GM18505 (cell line): ENCODE measurements around the gene GID8.
"Not testable (repeated sequence)": the region's sequence is repeated elsewhere in the genome, so short reads cannot be mapped to it uniquely, and the experiment has no call there.

ENCODE experiments used
- ATAC-seq: cut with Tn5 transposase; IDR thresholded peaks from one replicate; pipeline ENCODE4 v1.9.1; 2021; ENCODE audit not compliant: unreplicated experiment
- POLR2A ChIP-seq: IDR thresholded peaks from 4 replicates; pipeline ENCODE4 v1.6.1; 2011; ENCODE audit warnings: borderline replicate concordance; ENCODE audit not compliant: insufficient read depth, insufficient read length; ENCODE audit errors: extremely low read depth

Gene GID8

DNA sequence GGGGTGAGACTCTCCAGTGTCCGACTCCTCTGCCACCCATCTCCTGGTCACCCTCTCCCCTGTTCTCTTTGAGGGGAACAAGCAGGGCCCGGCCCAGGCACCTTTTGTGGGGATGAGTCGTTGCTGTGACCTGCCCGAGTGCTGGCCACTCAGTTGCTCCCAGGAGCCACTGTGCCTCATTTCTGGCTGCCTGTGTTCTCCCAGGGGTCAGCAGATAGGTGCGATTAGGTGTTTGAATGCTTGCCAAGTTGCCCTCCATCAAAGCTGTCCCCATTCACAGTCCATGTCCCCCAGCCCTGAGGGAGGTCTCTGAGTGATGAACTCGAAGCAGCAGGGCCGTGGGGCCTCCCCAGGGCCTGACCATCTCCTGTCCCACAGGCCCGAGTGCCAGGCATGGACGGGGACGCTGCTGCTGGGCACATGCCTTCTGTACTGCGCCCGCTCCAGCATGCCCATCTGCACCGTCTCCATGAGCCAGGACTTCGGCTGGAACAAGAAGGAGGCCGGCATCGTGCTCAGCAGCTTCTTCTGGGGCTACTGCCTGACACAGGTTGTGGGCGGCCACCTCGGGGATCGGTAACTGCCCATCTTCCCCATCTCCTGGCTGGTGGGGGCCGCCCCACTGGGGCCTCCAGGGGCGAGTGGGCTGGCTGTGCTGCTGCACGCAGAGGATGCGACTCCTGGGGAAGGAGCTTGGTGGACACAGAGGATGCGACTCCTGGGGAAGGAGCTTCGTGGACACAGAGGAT lies 18.6 kb downstream of the GID8 start:
- ATAC-seq = no peak
- no peak for TF ChIP-seq POLR2A

DNA sequence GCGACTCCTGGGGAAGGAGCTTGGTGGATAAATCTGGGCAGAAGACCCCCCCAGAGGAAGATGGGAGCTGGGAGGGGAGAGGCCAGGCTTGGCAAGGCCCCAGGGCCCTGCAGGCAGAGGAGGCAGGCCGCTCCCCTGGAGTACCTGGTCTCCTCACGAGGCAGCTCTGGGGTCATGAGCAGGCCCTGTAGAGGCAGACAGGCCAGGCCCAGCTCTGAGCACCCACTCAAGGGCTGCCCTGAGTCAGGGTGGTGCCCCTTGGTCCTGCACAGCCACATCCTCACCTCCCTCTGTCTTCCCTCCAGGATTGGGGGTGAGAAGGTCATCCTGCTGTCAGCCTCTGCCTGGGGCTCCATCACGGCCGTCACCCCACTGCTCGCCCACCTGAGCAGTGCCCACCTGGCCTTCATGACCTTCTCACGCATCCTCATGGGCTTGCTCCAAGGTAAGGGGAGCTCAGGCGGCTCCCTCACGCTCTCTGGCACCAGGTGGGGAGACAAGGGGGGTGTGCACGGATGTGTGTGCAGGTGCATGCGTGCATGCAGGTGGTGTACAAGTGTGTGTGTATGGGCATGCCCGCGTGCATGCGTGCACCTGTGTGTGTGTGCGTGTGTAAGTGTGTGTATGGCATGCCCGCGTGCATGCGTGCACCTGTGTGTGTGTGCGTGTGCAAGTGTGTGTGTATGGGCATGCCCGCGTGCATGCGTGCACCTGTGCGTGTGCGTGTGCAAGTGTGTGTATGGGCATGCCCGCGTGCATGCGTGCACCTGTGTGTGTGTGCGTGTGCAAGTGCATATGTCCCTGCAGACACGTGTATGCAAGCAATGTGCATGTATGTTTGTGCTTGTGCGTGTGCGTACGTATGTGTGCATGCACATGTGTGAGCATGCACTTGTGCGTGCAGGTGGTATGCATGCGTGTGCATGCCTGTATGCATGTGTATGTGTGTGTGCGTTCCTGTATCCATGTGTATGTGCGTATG lies 19.5 kb downstream of the GID8 start:
- no peak for ATAC-seq

DNA sequence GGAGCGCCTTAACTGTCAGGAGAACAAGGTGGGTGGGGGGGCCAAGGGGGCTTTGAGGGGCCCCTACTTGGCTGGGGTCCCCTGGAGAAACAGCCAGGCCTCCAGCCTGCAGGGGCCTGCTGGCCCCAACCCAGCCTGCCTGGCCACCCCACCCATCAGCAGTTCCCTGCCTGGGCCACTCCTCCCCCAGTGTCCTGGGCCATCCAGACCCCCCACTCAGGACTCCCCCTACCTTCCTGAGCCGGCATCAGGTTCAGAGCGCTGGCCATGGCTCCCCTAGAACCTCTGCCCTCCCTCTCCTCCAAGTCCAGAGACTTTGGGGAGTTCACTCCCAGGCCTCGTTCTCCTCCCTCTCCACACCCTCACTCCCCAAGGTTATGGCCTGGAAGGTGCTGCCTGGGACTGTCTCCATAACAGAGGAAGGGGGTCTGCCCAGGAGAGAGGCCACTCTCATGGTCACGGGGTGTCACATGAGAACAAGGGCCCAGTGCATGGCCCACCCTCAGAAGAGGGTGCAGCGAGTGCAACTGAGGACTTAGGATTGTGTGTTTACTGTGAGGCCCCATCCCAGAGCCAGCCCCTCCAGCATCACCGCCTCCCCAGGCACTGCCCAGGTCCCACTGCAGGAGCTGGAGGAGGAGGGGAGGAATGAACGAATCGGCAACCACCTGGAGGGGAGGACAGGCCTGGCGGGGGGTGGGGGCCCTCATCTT lies 20.6 kb downstream of the GID8 start:
- TF ChIP-seq POLR2A = no peak
- no peak for ATAC-seq

More for the DNA sequence above, 19.5 kb downstream of the GID8 start:
- TF ChIP-seq POLR2A = no peak

DNA sequence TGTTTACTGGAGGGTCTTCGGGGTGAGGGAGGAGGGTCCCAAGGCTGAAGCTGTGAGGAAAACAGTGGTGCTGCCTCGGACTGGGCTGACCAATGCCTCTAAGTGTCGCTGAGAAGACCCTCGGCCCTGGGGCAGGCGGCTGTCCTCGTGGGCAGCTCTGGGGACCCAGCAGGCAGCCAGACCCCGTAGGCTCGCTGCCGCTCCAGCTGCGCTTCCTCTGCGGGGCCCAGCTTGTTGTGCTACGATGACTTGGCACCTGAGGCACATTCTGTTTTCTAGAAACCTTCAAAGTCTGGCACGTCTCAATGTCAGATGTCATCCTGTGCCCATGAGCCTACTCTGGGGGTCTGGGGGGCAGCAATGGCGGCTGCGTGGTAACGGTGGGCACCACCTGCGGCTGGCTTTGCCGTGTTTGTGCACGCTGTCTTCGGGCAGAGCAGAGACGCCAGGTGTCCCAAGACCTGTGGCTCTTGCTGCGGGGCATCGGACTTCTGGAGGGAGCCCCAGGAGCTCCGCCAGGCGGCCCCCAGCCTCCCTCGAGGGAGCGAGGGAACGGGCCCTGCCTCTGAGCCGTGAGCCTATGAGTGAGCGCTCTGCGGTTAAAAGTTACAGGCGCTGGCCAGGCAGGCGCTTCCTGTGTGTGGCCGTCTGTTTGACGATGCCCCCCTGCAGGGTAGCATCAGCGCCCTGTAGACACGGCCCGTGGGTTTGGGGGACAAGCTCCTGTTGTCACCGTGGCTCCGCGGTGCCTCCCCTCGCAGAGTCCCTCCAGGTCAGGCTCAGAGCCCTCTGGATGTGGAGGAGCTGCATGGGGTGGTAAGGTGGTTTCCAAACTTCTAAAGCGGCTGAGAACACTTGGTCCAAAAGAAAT lies 21.4 kb downstream of the GID8 start:
- ATAC-seq = no peak
- no peak for TF ChIP-seq POLR2A

DNA sequence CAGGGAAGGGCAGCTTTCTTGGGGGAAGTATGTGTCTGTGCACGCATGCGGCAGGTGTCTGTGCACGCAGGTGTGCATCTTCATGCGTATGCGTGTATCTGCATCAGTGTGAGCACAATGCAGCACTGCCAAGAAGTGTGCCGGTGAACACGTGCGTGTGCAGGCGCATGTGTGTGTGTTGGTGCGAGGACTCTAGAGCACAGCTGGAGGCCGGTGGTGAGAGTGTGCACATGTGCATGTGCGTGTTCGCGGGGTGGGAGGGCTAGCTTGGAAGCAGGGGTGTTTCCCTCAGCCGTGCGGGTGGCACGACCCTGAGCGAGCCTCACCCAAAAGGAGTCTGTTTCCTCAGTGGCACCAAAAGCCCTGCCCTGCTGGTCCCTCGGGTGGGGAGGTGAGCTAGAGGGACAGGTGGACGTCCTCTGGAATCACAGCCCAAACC lies 22.1 kb downstream of the GID8 start:
- no peak for ATAC-seq

DNA sequence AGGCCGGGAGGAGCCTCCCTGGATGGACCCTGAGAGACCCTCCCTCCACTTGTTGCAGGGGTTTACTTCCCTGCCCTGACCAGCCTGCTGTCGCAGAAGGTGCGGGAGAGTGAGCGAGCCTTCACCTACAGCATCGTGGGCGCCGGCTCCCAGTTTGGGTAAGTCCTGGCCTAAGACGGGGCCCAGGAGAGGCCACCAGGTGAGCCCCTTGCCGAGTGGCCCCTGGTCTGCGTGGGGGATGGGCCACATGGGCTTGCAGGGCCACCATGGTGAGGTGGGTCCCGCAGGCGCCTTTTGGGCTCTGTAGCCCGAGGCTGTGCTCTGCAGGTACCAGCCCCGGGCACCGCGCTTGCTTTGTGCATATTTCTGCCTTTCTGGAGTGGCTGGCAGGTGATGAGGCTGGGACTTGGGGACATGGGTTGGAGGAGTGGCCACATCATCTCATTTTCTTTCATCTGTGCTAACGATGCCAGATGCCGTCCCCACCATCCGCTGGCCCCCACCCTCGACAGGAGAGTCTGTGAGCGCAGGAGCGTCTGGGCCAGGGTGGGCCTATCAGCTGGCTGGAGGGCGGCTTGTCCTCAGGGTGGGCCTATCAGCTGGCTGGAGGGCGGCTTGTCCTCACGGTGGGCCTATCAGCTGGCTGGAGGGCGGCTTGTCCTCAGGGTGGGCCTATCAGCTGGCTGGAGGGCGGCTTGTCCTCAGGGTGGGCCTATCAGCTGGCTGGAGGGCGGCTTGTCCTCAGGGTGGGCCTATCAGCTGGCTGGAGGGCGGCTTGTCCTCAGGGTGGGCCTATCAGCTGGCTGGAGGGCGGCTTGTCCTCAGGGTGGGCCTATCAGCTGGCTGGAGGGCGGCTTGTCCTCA lies 22.7 kb downstream of the GID8 start:
- ATAC-seq = not testable (repeated sequence)

More for the DNA sequence above, 22.1 kb downstream of the GID8 start:
- no peak for TF ChIP-seq POLR2A

DNA sequence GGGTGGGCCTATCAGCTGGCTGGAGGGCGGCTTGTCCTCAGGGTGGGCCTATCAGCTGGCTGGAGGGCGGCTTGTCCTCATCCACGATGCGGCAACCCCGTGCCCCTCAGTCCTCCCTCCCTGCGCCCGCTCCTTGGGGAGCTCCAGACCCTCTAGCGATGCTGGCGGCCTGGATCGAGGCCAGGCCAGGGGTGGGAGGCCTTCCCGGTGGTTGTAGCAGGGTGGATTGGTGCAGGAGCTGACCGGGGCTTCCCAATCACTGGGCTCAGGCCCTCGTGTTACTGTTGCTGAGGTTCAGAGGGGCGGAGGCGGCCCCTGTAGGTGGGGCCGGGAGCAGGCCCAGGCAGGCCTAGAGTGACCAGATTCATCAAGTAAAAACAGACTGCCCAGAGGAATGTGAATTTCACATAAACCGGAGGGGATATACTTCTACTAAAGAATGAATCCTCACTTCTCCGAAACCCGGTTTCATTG lies 23.4 kb downstream of the GID8 start:
- TF ChIP-seq POLR2A = no peak
- ATAC-seq = no peak

DNA sequence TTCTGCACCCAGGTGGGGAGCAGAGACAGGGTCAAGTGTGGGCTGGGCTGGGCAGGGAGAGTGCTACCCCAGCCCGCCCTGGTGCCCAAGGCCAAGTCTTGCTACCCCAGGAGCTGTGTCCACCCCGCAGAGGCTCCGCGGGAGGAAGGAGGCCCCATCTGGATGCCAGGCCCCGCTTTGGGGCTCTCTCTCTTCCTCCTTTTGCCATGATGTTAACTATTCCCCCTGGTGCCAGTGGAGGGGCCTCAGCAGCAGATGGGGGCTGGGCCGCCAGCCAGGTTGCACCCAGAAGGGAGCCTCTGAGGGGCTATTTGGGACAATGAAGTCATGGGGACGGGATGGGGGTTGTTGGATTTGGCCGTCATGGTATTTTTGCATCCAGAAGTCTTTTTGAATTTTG lies 23.9 kb downstream of the GID8 start:
- no peak for TF ChIP-seq POLR2A
- no peak for ATAC-seq

DNA sequence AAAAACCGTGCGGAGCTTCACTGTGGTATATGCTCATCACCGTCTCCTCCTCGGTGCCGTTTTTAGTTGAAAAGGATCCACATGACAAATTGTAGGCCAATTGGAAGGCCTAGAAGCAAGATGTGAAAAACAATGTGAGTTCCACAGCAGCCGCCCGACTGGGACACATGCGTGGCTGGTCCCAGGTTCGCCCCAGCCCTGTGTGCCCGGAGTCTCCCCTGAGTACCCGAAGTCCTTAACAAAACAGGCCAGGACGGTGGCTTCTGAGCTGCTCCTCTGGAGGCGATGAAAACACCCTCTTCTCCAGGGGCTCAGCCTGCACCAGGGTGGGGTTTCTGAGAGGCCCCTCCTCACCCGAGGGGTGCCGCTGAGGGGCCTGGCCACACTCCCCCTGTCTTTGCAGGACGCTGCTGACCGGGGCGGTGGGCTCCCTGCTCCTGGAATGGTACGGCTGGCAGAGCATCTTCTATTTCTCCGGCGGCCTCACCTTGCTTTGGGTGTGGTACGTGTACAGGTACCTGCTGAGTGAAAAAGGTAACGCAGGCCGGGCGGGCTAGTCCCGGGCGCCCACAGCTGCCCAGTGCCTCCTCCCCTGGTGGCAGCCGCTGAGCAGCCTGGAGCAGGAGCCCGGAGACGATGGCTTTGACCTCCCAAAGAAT lies 24.4 kb downstream of the GID8 start:
- no peak for ATAC-seq
- no peak for TF ChIP-seq POLR2A

DNA sequence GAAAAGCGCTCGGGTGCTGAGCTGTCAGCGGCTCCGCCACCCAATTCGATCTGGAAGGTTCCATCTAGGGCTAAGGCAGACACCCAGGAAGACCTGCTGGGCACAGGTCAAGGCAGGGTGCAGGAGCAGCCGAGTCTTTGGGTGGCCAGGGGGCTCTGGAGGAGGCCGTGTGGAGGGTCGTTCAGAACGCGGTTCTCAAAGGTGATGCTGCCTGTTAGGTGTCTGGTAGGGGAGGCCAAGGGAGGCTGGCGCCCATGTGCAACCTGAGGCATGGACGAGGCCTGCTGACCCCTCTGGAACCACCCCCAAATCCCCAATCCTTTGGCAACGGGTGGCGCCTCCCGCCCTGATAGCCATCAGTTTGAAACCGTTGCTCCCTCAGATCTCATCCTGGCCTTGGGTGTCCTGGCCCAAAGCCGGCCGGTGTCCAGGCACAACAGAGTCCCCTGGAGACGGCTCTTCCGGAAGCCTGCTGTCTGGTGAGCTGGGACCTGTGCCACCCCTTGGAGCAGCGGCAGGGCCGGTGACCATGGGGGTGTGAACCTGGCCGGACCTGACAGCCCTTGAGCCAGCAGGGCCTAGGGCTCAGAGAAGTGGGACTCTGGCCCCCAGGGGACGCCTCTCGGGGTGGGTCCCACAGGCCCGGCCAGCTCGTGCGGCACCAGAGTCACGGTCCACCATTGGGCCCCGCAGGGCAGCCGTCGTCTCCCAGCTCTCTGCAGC lies 25.1 kb downstream of the GID8 start:
- no peak for TF ChIP-seq POLR2A
- ATAC-seq = no peak
